OCI-LY3 (cell line): Measurements from ENCODE around the gene APOA1.

Experiments used
- CTCF ChIP-seq: fragments of 200-600, 300-600 bp; sonication (generic); IDR thresholded peaks from 2 replicates; pipeline ENCODE4 v1.5.1; 2014; ENCODE audit warnings: antibody characterized with exemption, low read length, low read depth
- EZH2phosphoT487 ChIP-seq: fragments of 200-600 bp; shearing (Covaris generic); IDR thresholded peaks from 2 replicates; pipeline ENCODE4 v1.6.1; 2018; ENCODE audit warnings: antibody characterized with exemption, mixed run types, low read depth

DNA sequence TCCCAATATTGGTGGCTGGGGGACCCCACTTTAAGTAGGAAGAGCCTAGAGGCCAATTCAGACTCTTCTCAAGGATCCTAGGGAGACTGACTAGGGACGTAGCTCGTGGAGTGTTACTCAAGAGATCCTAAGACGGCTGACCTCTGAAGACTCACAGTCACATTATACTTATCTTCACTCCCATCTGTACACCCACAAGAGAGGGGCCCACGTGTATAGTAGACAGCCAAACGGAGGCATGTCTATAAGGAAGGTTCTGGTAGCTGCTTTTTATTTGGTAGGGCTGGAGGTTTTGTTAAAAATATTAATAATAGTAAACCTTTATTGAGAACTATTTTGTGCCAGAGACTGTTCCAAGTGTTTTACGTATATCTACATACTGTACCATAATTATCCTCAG, 22.9 kb upstream of the APOA1 start:
- TF ChIP-seq CTCF: no peak
- no peak for TF ChIP-seq EZH2phosphoT487
